Measurements from ENCODE around the gene TNXB. TPM values are rescaled to one million over a fixed set of nuclear protein-coding genes. Genes with fewer than 3 reads are reported as not detected.
A peak's percentile ranks its signal among the peaks of the same experiment; 100 is the strongest.
"Not testable (repeated sequence)": the region's sequence is repeated elsewhere in the genome, so short reads cannot be mapped to it uniquely, and the experiment has no call there.

TNXB gene
- total RNA-seq, 1 experiment from 2014 or later = 0.37 TPM

GRCh38 chr6:32076321-32076809 lies 32.8 kb downstream of the TNXB start:
- in situ Hi-C loops (cut with HindIII; ENCODE audit: low pct_unique_long_range_greater_than_20kb, low sequenced_read_pairs) = no loop called here
- DNase-seq (ENCODE audit: low read depth, low spot score) = no peak

GRCh38 chr6:32075781-32076180 lies 33.4 kb downstream of the TNXB start:
- in situ Hi-C loops (cut with HindIII; ENCODE audit: low pct_unique_long_range_greater_than_20kb, low sequenced_read_pairs) = no loop called here
- no peak for DNase-seq (ENCODE audit: low read depth, low spot score)

GRCh38 chr6:32074996-32075532 lies 34.1 kb downstream of the TNXB start:
- in situ Hi-C loops (cut with HindIII; ENCODE audit: low pct_unique_long_range_greater_than_20kb, low sequenced_read_pairs) = no loop called here
- DNase-seq (ENCODE audit: low read depth, low spot score) = no peak

- in situ Hi-C loops (cut with HindIII; ENCODE audit: low pct_unique_long_range_greater_than_20kb, low sequenced_read_pairs) = no loop called here
- DNase-seq (ENCODE audit: low read depth, low spot score) = no peak
Observed at GRCh38 chr6:32073613-32074012, 35.5 kb downstream of the TNXB start.

DNA sequence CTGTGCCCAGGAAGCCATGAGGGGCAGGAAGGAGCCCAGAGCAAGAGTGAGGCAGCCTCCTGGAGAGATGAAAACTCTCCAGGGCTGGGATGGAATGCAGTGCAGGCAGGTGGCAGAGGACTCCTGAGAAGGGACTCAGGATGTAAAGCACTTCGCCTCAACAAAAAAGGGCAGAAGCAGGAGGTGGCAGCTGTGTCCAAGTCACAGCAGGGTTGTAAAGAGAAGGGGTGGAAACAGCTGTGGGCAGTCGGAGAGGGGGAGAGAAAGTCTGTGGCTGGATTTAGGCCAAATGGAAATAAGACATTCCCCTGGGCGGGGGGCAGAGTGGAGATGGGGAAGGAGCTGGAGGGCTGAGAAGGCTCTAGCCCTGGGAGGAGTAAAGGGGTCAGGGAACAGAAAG lies 36.0 kb downstream of the TNXB start:
- in situ Hi-C loops (cut with HindIII; ENCODE audit: low pct_unique_long_range_greater_than_20kb, low sequenced_read_pairs) = no loop called here

GRCh38 chr6:32070814-32071543 lies 38.2 kb downstream of the TNXB start:
- in situ Hi-C loops (cut with HindIII; ENCODE audit: low pct_unique_long_range_greater_than_20kb, low sequenced_read_pairs) = no loop called here
- no peak for DNase-seq (ENCODE audit: low read depth, low spot score)

More for the DNA sequence above, 36.0 kb downstream of the TNXB start:
- DNase-seq (ENCODE audit: low read depth, low spot score) = no peak

- no peak for DNase-seq (ENCODE audit: low read depth, low spot score)
- in situ Hi-C loops (cut with HindIII; ENCODE audit: low pct_unique_long_range_greater_than_20kb, low sequenced_read_pairs) = no loop called here
Observed at GRCh38 chr6:32069878-32070515, 39.1 kb downstream of the TNXB start.

- in situ Hi-C loops (cut with HindIII; ENCODE audit: low pct_unique_long_range_greater_than_20kb, low sequenced_read_pairs) = no loop called here
Observed at GRCh38 chr6:32069460-32069859, 39.7 kb downstream of the TNXB start.

DNA sequence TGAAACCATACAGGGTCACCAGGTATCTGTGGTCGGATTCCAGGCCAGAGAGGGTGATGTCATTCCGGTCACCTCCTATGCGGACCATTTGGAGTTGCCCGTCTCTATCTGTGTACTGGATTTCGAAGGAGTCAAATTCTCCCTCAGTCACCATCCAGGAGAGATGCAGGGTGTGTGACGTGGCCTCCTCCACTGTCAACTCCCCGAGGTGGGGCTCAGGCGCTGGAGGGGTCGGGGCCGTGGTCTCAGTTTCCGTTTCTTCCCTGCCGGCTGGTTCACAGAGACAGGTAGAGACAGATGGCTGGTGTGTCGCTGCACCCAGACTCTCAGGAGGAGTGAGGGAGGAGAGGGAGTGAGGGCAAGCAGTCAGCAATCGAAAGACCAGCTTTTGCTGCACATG lies 40.3 kb downstream of the TNXB start:
- DNase-seq (ENCODE audit: low read depth, low spot score) = no peak

More at GRCh38 chr6:32069460-32069859, 39.7 kb downstream of the TNXB start:
- DNase-seq (ENCODE audit: low read depth, low spot score) = no peak

DNA sequence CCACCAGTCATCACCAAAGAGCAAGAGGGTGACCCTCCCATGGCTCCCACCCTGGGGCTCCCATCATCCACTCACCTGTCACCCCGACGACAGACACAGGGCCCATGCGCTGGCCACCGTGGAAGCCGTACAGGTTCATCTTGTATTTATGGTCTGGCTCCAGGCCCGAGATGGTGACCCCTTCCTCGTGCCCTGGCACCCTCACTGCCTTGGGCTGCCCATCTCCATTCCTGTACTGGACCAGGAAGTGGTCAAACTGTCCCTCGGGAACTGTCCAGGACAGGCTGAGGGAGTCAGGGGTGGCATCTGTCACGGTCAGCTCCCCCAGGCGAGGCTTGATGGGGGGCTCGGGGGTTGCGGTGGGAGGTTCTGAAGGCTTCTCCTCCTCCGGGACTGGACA lies 40.8 kb downstream of the TNXB start:
- DNase-seq (ENCODE audit: low read depth, low spot score); in situ Hi-C loops (cut with HindIII; ENCODE audit: low pct_unique_long_range_greater_than_20kb, low sequenced_read_pairs): not testable (repeated sequence)

More for the DNA sequence above, 40.3 kb downstream of the TNXB start:
- in situ Hi-C loops (cut with HindIII; ENCODE audit: low pct_unique_long_range_greater_than_20kb, low sequenced_read_pairs) = no loop called here

DNA sequence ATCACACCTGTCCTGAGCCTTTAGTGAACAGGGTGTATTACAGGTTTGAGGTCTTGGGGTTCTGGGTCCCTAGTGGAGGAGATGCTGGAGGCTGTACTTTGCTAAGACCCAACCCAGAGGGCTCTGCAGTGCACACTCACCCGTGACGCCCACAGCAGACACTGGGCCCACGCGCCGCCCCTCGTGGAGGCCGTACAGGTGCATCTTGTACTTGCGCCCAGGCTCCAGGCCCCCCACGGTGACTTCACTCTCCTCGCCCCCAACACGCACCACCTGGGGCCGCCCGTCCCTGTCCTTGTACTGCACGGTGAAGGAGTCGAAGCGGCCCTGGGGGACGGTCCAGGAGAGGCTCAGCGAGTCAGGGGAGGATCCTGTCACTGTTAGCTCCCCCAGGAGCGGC lies 41.6 kb downstream of the TNXB start:
- in situ Hi-C loops (cut with HindIII; ENCODE audit: low pct_unique_long_range_greater_than_20kb, low sequenced_read_pairs); DNase-seq (ENCODE audit: low read depth, low spot score): not testable (repeated sequence)

GRCh38 chr6:32064706-32065105 lies 44.4 kb downstream of the TNXB start:
- DNase-seq (ENCODE audit: low read depth, low spot score) = no peak
- in situ Hi-C loops (cut with HindIII; ENCODE audit: low pct_unique_long_range_greater_than_20kb, low sequenced_read_pairs) = no loop called here

DNA sequence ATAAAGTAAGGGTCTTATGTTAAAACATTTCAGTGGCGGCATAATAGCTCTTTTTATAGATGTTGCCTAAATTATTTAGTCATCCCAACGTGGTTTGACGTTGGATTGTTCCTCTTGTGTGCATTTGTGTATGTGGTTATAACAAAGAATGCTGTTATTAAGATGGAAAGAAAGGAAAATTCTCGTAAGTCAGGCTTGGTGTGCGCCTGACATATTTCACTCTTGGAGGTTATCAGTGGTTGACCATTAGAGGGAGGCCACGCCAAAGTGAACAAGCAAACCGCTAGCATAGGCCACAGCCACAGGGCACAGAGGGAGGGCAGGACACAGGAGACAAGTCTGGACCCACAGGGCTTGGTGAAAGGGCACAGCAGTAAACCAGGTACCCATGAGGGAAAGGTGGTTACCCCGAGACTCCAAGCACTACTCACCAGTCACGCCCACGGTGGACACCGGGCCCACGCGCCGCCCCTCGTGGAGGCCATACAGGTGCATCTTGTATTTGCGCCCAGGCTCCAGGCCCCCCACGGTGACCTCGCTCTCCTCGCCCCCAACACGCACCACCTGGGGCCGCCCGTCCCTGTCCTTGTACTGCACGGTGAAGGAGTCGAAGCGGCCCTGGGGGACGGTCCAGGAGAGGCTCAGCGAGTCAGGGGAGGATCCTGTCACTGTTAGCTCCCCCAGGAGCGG lies 48.0 kb downstream of the TNXB start:
- peak; percentile 90 for DNase-seq (ENCODE audit: low read depth, low spot score)
- in situ Hi-C loops (cut with HindIII; ENCODE audit: low pct_unique_long_range_greater_than_20kb, low sequenced_read_pairs) = no loop called here

DNA sequence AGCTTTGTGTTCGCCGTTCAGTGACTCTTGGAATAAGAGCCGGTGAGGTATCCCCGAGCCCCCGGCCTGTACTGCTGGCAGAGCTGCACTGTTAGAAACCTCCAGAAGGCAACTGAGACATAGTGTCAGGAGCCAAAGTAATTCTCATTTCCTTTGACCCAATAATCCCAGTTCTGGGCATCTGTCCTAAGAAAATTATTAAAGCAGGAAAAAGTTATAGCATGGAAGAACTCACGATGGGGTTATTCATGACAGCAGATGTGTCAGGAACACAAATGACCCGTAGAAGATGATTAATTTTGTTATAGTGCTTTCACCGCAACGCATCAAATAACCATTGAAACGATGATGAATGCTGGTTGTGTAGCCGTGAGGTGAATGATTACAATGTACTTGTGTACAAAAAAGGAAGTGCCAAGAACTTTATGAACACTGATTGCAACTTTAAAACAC lies 50.6 kb downstream of the TNXB start:
- DNase-seq (ENCODE audit: low read depth, low spot score) = no peak
- in situ Hi-C loops (cut with HindIII; ENCODE audit: low pct_unique_long_range_greater_than_20kb, low sequenced_read_pairs) = no loop called here

- in situ Hi-C loops (cut with HindIII; ENCODE audit: low pct_unique_long_range_greater_than_20kb, low sequenced_read_pairs) = no loop called here
- no peak for DNase-seq (ENCODE audit: low read depth, low spot score)
Observed at GRCh38 chr6:32057966-32058365, 51.2 kb downstream of the TNXB start.

DNA sequence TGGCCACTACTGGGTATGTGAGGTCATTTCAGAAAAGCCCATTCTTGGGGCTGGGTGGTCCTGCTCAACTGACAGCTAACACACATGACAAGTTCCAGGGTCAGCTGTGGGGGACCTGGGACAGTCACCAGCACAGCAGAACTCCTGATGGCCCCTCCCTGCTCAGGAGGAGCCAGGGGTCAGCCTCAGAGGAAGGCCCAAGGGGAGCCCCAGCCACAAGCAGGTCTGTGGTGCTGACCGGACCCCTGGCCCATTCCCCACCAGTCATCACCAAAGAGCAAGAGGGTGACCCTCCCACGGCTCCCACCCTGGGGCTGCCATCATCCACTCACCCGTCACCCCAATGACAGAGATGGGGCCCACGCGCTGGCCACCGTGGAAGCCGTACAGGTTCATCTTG lies 52.9 kb downstream of the TNXB start:
- DNase-seq (ENCODE audit: low read depth, low spot score) = no peak
- in situ Hi-C loops (cut with HindIII; ENCODE audit: low pct_unique_long_range_greater_than_20kb, low sequenced_read_pairs) = no loop called here

DNA sequence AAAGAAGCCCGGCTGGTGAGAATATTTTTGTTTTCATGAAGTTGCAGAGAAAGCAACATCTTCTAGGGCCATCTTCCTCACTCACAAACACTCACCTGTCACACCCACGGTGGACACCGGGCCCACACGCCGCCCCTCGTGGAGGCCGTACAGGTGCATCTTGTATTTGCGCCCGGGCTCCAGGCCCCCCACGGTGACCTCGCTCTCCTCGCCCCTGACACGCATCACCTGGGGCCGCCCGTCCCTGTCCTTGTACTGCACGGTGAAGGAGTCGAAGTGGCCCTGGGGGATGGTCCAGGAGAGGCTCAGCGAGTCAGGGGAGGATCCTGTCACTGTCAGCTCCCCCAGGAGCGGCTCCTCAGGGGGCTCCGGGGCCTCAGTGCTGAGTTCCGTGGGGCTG lies 53.4 kb downstream of the TNXB start:
- DNase-seq (ENCODE audit: low read depth, low spot score); in situ Hi-C loops (cut with HindIII; ENCODE audit: low pct_unique_long_range_greater_than_20kb, low sequenced_read_pairs): not testable (repeated sequence)

DNA sequence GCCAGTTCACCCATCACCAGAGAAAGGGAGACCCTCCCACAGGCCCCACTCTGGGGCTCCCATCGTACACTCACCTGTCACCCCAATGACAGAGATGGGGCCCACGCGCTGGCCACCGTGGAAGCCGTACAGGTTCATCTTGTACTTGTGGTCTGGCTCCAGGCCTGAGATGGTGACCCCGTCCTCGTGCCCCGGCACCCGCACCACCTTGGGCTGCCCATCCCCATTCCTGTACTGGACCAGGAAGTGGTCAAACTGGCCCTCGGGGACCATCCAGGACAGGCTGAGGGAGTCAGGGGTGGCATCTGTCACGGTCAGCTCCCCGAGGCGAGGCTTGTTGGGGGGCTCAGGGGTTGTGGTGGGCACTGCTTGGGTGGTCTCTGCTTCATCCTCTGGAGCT lies 55.8 kb downstream of the TNXB start:
- in situ Hi-C loops (cut with HindIII; ENCODE audit: low pct_unique_long_range_greater_than_20kb, low sequenced_read_pairs); DNase-seq (ENCODE audit: low read depth, low spot score): not testable (repeated sequence)
